ENCODE results near the gene EOMES. TPM values are rescaled to one million over a fixed set of nuclear protein-coding genes. Genes with fewer than 3 reads are reported as not detected.

EOMES gene
- total RNA-seq, 4 donors from 2014 or later: 0.27 to 0.37 (median 0.32) TPM; not detected in 1

DNA sequence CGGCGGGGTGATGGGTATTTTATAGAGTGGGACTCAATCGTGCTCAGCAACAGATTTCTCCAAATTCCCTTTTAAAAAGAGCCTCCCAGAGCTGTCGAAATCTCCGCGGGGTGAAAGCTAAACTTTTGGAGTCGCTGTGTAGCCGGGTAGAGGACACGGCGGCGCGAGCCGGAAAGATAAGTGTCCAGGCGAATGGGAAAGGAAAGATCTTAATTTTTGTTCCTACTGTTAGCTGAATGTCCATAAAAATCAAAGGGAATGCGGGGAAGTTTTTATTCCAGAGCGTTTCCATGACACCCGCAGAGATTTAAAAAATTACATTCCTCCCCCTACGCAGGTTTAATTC lies 9.1 kb downstream of the EOMES start:
- in situ Hi-C loops (cut with MboI; ENCODE audit: low pct_ligation_motif_present in 1 of 4, low pct_unique_long_range_greater_than_20kb in 1 of 4, low sequenced_read_pairs in 3 of 4) (loop anchor here (5.0 to 25.0 kb wide), 3 partner anchors 599 to 622 kb away; no protein-coding TSS in a partner anchor), intact Hi-C loops (cut with DNase I; ENCODE audit: low total_unique reads) (loop anchor here (2.0 kb wide), 1 partner anchor 616 kb away; no protein-coding TSS in a partner anchor)
- Histone ChIP-seq H3K36me3 (no peaks in the 10 kb centered on the region), H3K4me3 (peak overlapping the region; percentile 19 to 70 (median 34)), H3K27ac (no peak overlapping the region), H3K9me3 (no peaks in the 10 kb centered on the region), H3K27me3 (peaks cover 85% of the 10 kb centered on the region), H3K4me1 (peaks cover 16 to 38% (median 29%) of the 10 kb centered on the region in 4 donors)
- no peak for TF ChIP-seq EP300 (IDR thresholded peaks at IDR 0.05; ENCODE audit: low read depth)
- TF ChIP-seq CTCF (IDR thresholded peaks at IDR 0.05): no peak
- no peak for TF ChIP-seq POLR2AphosphoS5 (IDR thresholded peaks at IDR 0.05)
- TF ChIP-seq POLR2A (IDR thresholded peaks at IDR 0.05): no peak
- 6 to 9% methylated on average over 8 to 18 of the region's 18 CpGs for WGBS, 2 donors (ENCODE audit: low coverage in 1 of 2)
- no peak for DNase-seq

DNA sequence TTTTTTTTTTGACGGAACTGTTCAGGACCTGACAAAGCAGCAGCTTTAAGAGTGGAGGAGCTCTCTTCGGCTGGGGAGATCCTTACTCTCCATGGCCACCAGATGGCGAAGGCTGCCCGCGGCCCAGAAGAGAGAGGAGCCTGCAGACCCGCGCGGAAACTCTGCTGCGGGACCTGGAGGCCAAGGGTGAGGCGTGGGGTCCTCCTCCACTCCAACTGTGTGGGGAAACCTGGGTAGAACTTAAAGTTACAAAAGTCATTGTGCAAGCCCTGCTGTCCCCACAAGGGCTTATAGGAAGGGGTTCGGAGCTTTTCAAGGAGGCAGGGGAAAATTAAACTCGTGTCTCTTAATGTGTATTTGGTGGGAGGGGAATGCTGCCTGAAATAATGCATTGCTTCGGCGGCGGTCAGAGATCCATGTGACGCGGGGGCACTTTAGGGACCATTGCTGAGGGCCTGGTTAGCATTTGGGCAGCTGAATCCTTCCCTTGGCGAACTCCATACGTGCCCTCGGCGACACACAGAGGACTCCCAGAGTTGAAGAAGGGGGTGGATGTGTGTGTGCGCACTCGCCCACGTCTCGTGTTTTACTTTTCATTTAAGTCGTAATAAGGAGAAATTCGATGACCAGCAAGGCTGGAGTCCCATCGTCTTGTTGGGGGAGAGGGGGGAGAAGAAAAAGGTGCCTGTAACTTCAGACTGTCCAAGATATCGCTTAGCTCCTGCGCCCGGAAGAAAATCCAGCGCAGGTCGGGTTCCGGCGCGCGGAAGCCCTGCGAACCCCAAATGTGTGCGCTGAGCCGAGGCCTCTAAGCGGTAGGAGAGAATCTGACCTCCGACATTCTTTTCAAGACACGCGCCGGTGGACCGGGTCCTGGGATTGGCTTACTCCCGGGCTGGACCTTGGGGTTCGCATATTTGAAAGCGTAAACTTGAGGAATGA lies 9.7 kb downstream of the EOMES start:
- 0% methylated on average over 13 to 49 of the region's 49 CpGs for WGBS, 2 donors (ENCODE audit: low coverage in 1 of 2)
- no peaks in the 10 kb centered on the region for H3K9me3 ChIP-seq
- TF ChIP-seq POLR2AphosphoS5 (IDR thresholded peaks at IDR 0.05): no peak
- TF ChIP-seq CTCF (IDR thresholded peaks at IDR 0.05): peak; percentile 62 to 78 (median 75)
- peaks cover 16 to 38% (median 29%) of the 10 kb centered on the region in 4 donors for H3K4me1 ChIP-seq
- in situ Hi-C loops (cut with MboI; ENCODE audit: low pct_ligation_motif_present in 1 of 4, low pct_unique_long_range_greater_than_20kb in 1 of 4, low sequenced_read_pairs in 3 of 4): loop anchor here (5.0 to 25.0 kb wide), 3 partner anchors 600 to 622 kb away; no protein-coding TSS in a partner anchor
- H3K4me3 ChIP-seq: peak overlapping the region; percentile 24 to 70 (median 34)
- H3K27me3 ChIP-seq: peaks cover 84% of the 10 kb centered on the region
- DNase-seq: peak; percentile 77
- no peaks in the 10 kb centered on the region for H3K36me3 ChIP-seq
- peak overlapping the region in 1 of 4 donors; percentile 17 for H3K27ac ChIP-seq
- intact Hi-C loops (cut with DNase I; ENCODE audit: low total_unique reads): loop anchor here (2.0 kb wide), 1 partner anchor 616 kb away; no protein-coding TSS in a partner anchor

DNA sequence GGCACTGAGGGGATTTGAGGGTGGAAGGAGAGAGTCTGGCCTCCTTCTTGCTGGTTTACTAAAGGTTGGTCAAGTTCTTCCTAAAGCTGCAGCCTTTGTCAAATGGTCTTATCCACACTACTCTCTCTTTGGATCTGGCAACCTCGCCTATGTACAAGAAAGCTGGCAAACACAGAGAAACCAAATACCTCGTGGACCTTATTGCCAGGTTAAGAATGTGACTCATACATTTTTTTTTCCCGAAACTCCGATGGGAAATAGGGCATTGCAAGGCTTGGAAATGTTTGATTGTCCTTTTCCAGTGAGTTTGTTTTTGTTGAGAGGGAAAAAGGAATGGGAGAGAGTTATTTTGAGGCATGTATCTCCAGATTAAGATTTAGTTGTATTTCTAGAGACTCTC lies 13.9 kb downstream of the EOMES start:
- intact Hi-C loops (cut with DNase I; ENCODE audit: low total_unique reads) (no loop called here), in situ Hi-C loops (cut with MboI; ENCODE audit: low pct_ligation_motif_present in 1 of 4, low pct_unique_long_range_greater_than_20kb in 1 of 4, low sequenced_read_pairs in 3 of 4) (loop anchor here in 2 of 4 donors (25.0 kb wide), 1 partner anchor 604 kb away; no protein-coding TSS in a partner anchor)
- 55 to 67% methylated on average over 4 of the region's 4 CpGs for WGBS, 2 donors (ENCODE audit: low coverage in 1 of 2)
- no peak overlapping the region for H3K4me3 ChIP-seq
- no peaks in the 10 kb centered on the region for H3K36me3 ChIP-seq
- no peak overlapping the region for H3K27ac ChIP-seq
- peaks cover 0 to 15% (median 7%) of the 10 kb centered on the region in 4 donors for H3K4me1 ChIP-seq
- TF ChIP-seq POLR2A (IDR thresholded peaks at IDR 0.05) (no peak), POLR2AphosphoS5 (IDR thresholded peaks at IDR 0.05) (no peak), CTCF (IDR thresholded peaks at IDR 0.05) (no peak), EP300 (IDR thresholded peaks at IDR 0.05; ENCODE audit: low read depth) (no peak)
- no peaks in the 10 kb centered on the region for H3K9me3 ChIP-seq
- DNase-seq: no peak
- H3K27me3 ChIP-seq: peaks cover 42% of the 10 kb centered on the region

- no peaks in the 10 kb centered on the region for H3K4me1 ChIP-seq
- intact Hi-C loops (cut with DNase I; ENCODE audit: low total_unique reads) (no loop called here), in situ Hi-C loops (cut with MboI; ENCODE audit: low pct_ligation_motif_present in 1 of 4, low pct_unique_long_range_greater_than_20kb in 1 of 4, low sequenced_read_pairs in 3 of 4) (loop anchor here (25.0 kb wide), 2 partner anchors 387 to 562 kb away; no protein-coding TSS in a partner anchor)
- H3K9me3 ChIP-seq: peaks cover 0 to 4% of the 10 kb centered on the region in 2 donors
- no peaks in the 10 kb centered on the region for H3K36me3 ChIP-seq
- WGBS, 2 donors (ENCODE audit: low coverage in 1 of 2): 80 to 84% methylated on average over 3 of the region's 3 CpGs
- DNase-seq: no peak
- H3K27me3 ChIP-seq: no peaks in the 10 kb centered on the region
- no peak overlapping the region for H3K27ac ChIP-seq
- no peak overlapping the region for H3K4me3 ChIP-seq
- TF ChIP-seq POLR2AphosphoS5 (IDR thresholded peaks at IDR 0.05): no peak
- no peak for TF ChIP-seq EP300 (IDR thresholded peaks at IDR 0.05; ENCODE audit: low read depth)
- no peak for TF ChIP-seq CTCF (IDR thresholded peaks at IDR 0.05)
- no peak for TF ChIP-seq POLR2A (IDR thresholded peaks at IDR 0.05)
Observed at GRCh38 chr3:27699067-27699466, 23.1 kb downstream of the EOMES start.
